Mesothelial cell of epicardium (in vitro differentiated cells): ENCODE measurements around the gene DSCAM. TPM values are rescaled to one million over a fixed set of nuclear protein-coding genes. Genes with fewer than 3 reads are reported as not detected.

Experiments
- DNase-seq, 2 experiments: peaks; one replicate each; pipeline ENCODE4 v3.0.0; 2021; ENCODE audit warnings: low spot score in 2 of 2; ENCODE audit not compliant: unreplicated experiment in 2 of 2
- H3K27ac Mint-ChIP-seq: 2 replicates; pipeline ENCODE4 v1.8.0; 2021; ENCODE audit warnings: mixed read lengths
- H3K27me3 Mint-ChIP-seq: 2 replicates; pipeline ENCODE4 v1.8.0; 2021; ENCODE audit warnings: low read depth, mixed read lengths
- H3K36me3 Mint-ChIP-seq: 2 replicates; pipeline ENCODE4 v1.8.0; 2021; ENCODE audit warnings: mixed read lengths
- H3K4me1 Mint-ChIP-seq: 2 replicates; pipeline ENCODE4 v1.8.0; 2021; ENCODE audit warnings: mixed read lengths
- H3K4me3 Mint-ChIP-seq: 2 replicates; pipeline ENCODE4 v1.8.0; 2021; ENCODE audit warnings: mild to moderate bottlenecking, moderate library complexity, mixed read lengths
- H3K9me3 Mint-ChIP-seq: 2 replicates; pipeline ENCODE4 v1.8.0; 2021; ENCODE audit warnings: mixed read lengths
- total RNA-seq: library from RNA; stranded (reverse); gene quantifications from 3 replicates; pipeline ENCODE4 v1.2.1, GENCODE V29; 2021
- TF ChIP-seq, protein P1 (sequence below): fragments of 200-600 bp; sonication (generic); IDR thresholded peaks from one replicate; pipeline ENCODE4 v1.5.0; 2021; ENCODE audit warnings: antibody characterized with exemption; ENCODE audit not compliant: unreplicated experiment

DSCAM gene
- total RNA-seq, 1 donor from 2014 or later = not detected

DNA sequence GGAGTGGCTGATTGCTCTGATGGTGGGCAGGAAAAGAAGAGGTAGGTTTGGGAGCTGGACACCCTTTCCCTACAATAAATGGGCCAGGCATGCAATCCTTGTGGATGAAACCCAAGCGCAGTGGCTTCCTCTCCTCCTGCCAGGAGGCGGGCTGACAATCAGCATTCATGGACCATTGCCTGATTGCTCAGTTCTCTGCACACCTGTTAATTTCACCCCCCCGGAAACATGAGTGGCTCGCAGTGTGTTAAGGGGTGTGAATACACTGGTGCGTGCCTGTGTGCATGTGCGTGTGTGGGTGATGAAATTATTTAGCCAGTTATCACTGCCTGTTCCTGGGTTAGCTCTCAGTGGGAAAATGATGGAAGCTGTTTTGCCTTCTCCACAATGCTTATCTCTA, 669.0 kb downstream of the DSCAM start:
- no peak overlapping the region for H3K27ac Mint-ChIP-seq
- DNase-seq = no peak
- no peaks in the 10 kb centered on the region for H3K4me1 Mint-ChIP-seq
- peaks cover 24% of the 10 kb centered on the region for H3K27me3 Mint-ChIP-seq
- TF ChIP-seq, protein P1, sequence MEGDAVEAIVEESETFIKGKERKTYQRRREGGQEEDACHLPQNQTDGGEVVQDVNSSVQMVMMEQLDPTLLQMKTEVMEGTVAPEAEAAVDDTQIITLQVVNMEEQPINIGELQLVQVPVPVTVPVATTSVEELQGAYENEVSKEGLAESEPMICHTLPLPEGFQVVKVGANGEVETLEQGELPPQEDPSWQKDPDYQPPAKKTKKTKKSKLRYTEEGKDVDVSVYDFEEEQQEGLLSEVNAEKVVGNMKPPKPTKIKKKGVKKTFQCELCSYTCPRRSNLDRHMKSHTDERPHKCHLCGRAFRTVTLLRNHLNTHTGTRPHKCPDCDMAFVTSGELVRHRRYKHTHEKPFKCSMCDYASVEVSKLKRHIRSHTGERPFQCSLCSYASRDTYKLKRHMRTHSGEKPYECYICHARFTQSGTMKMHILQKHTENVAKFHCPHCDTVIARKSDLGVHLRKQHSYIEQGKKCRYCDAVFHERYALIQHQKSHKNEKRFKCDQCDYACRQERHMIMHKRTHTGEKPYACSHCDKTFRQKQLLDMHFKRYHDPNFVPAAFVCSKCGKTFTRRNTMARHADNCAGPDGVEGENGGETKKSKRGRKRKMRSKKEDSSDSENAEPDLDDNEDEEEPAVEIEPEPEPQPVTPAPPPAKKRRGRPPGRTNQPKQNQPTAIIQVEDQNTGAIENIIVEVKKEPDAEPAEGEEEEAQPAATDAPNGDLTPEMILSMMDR = no peak
- no peak overlapping the region for H3K4me3 Mint-ChIP-seq
- H3K9me3 Mint-ChIP-seq = peaks cover 9% of the 10 kb centered on the region
- no peaks in the 10 kb centered on the region for H3K36me3 Mint-ChIP-seq

DNA sequence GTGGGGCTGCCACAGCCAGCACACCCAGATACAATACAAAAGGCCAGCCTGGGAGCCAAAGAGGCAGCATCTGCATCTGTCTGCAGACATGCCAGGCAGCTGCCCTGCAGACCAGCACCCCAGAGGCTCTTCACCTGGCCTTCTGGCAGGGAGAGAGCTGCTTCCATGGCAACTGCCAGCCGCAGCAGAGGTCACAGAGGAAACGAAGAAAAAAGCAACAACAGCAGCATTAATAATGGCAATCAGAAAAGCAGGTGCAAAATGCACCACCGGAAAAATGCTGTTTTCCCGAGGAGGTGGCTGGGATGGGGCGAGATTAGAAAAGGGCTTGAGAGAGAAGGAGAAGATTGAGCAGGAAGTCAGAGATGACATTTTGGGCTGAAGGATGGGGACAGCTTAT, 670.2 kb downstream of the DSCAM start:
- Mint-ChIP-seq H3K4me3 (no peak overlapping the region), H3K9me3 (peaks cover 3% of the 10 kb centered on the region), H3K4me1 (no peaks in the 10 kb centered on the region), H3K27ac (no peak overlapping the region), H3K36me3 (no peaks in the 10 kb centered on the region), H3K27me3 (peaks cover 30% of the 10 kb centered on the region)
- TF ChIP-seq, protein P1 = no peak
- no peak for DNase-seq

DNA sequence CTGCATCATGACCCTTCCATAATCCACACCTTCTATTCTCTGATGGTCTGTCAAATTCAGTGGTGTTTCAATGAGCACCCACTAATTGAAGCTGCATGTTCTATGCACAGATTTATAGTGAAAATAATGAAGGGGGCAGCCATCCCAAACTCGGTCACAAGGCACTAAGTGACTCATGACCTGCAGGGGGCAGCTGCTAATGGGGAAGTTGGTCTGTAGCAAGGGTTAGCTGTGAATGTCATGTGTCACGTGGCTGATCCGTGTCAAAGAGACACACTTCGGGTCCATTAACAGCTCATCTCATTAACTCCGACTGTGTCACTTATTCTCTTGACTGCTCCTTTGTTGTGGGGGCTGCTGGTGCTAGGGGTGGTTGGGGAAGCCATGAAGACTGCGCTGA, 673.1 kb downstream of the DSCAM start:
- TF ChIP-seq, protein P1 = no peak
- Mint-ChIP-seq H3K4me3 (no peak overlapping the region), H3K27me3 (peaks cover 34% of the 10 kb centered on the region), H3K9me3 (no peaks in the 10 kb centered on the region), H3K27ac (no peak overlapping the region), H3K4me1 (no peaks in the 10 kb centered on the region), H3K36me3 (no peaks in the 10 kb centered on the region)
- DNase-seq = no peak

DNA sequence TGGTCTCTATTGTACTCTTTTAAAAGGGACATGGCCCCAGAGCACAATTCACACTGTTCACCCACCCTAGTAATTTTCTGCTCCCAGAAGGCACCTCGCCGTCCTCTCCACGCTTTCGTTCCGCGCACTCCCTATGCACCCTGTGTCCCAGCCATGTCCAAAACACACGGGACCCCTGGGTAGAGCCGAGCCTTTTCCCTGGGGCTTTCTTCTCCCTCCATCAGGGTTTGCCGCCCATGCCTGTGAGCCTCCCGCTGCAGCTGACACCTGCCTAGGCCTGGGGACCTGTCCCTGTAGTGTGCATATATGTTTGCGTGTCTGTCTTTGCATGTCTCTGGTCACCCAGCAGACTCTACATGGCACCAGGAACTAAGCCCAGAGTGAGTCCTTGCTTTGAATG, 677.0 kb downstream of the DSCAM start:
- no peak overlapping the region for H3K4me3 Mint-ChIP-seq
- no peak overlapping the region for H3K27ac Mint-ChIP-seq
- no peak for DNase-seq
- no peaks in the 10 kb centered on the region for H3K9me3 Mint-ChIP-seq
- TF ChIP-seq, protein P1 = no peak
- no peaks in the 10 kb centered on the region for H3K36me3 Mint-ChIP-seq
- H3K27me3 Mint-ChIP-seq = peaks cover 18% of the 10 kb centered on the region
- no peaks in the 10 kb centered on the region for H3K4me1 Mint-ChIP-seq

DNA sequence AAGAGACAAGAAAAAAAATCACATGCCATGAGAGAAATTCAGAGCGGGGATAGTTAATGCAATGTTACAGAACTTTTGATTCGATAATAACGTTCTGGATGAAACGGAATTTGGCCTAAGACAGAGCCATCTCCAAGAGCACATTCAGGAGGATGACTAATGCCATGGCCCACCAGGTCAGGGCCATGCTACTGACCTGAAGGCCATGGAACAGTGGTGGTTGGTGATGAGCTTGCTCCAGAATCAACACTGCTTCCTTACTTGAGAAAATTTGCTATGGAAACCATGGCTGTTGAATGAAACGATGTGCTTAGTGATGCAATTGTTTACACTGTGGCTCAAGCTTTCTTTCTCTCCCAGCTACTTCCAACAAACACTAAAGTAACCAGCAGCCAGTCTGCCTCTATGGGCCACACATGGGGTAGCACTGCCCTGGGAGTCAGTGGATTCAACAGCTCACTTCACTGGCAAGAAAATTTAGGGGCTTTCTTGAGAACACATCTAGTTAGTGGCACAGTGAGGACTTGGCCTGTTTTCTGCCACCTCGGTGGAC, 680.6 kb downstream of the DSCAM start:
- no peaks in the 10 kb centered on the region for H3K9me3 Mint-ChIP-seq
- H3K36me3 Mint-ChIP-seq = no peaks in the 10 kb centered on the region
- H3K27me3 Mint-ChIP-seq = peaks cover 14% of the 10 kb centered on the region
- no peak for DNase-seq
- TF ChIP-seq, protein P1 = no peak
- H3K4me3 Mint-ChIP-seq = no peak overlapping the region
- H3K4me1 Mint-ChIP-seq = no peaks in the 10 kb centered on the region
- H3K27ac Mint-ChIP-seq = no peak overlapping the region

DNA sequence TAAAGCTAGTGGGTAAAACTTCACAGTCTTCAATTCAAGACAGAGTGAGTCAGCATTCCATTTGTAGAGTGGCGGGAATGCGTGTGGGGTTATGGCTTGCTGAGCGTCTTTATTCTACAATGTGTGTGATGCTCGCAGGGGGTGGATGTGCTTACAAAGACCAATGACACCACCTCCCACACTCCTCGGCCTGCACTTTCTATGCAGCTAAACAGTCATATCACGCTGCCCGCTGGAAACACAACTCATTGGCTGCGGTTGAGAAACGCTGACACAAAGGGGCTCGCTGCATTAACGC, 681.2 kb downstream of the DSCAM start:
- DNase-seq = no peak
- TF ChIP-seq, protein P1 = no peak
- Mint-ChIP-seq H3K9me3 (no peaks in the 10 kb centered on the region), H3K36me3 (no peaks in the 10 kb centered on the region), H3K4me3 (no peak overlapping the region), H3K4me1 (no peaks in the 10 kb centered on the region), H3K27me3 (peaks cover 15% of the 10 kb centered on the region), H3K27ac (no peak overlapping the region)
